ENCODE data around the gene CDRT15L2.
"Not testable (repeated sequence)": the region's sequence is repeated elsewhere in the genome, so short reads cannot be mapped to it uniquely, and the experiment has no call there.

GRCh38 chr17:20591040-20591439, 11.5 kb downstream of the CDRT15L2 start:
- TF ChIP-seq YY1 (IDR thresholded peaks at IDR 0.05; ENCODE audit: insufficient read depth, insufficient read length); ZNF274 (IDR thresholded peaks at IDR 0.05; ENCODE audit: low read depth, low read length); SUZ12 (IDR thresholded peaks at IDR 0.05; ENCODE audit: extremely low read depth, insufficient read depth, insufficient read length): not testable (repeated sequence)

All from NT2/D1 (cell line).